HG03342 (cell line): ENCODE measurements around the gene CYP1B1.
A peak's percentile ranks its signal among the peaks of the same experiment; 100 is the strongest.

Source experiments
- ATAC-seq: cut with Tn5 transposase; IDR thresholded peaks from one replicate; pipeline ENCODE4 v1.9.1; 2021; ENCODE audit warnings: mild to moderate bottlenecking, moderate library complexity; ENCODE audit not compliant: unreplicated experiment

The CYP1B1 gene

DNA sequence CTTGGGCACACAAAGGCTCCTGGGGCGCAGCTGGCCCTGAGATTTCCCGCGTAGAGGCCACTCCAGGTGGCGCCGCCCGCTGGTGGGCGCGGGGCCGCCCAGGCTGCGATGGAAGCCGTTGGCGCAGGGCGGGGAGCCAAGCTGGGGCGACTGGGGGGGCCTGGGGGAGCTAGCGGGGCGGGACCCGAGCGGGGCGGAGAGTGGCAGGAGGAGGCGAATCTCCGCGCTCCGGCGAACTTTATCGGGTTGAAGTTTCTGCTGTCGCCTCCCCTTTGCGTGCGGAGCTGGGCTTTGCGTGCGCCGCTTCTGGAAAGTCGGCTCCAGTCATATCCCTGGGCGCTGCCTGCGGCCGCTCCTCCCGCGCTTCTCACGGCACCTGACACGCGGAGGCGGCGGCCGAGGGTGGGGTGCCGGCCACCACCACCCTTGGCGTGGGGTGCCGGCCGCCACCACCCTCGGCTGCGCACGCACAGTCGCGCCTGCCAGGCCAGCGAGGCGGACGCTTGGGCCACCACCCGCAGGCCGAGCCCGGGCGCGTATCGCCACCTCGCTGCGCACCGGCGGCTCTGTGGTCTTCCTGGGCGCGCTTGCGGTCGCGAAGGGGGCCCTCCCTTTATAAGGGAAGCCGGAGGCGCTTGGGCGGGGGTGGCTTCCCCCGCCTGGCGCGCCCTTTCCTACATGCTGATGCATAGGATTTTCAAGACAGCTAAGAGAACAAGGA, 919 bp upstream of the CYP1B1 start:
- ATAC-seq: peak; percentile 56

DNA sequence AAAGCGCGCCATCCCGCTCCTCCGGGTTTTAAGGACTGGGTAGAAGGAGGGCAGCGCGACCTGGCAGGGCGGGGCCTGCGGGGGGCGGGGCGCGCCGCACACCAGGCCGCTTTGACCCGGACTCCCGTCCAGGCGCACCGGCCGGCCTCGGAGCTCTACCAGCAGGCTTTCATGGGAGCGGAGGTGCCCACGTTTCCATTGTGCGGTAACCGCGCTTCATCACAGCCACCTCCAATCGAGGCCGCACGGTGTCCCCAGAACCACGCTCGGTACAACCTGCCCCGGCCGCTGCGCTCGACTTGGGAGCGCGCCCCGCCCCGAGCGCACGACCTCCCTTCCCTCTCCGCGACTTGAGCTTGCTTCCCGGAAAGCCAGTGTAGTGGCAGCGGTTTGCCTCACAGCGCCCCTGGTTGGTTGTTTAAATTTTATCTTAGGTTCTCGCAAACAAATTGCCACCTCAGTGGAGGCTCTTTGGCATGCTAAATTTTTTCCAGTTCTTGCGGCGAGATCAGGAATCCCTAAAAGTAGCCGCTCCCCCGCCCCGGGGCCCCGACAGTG, 280 bp upstream of the CYP1B1 start:
- ATAC-seq: peak; percentile 44

DNA sequence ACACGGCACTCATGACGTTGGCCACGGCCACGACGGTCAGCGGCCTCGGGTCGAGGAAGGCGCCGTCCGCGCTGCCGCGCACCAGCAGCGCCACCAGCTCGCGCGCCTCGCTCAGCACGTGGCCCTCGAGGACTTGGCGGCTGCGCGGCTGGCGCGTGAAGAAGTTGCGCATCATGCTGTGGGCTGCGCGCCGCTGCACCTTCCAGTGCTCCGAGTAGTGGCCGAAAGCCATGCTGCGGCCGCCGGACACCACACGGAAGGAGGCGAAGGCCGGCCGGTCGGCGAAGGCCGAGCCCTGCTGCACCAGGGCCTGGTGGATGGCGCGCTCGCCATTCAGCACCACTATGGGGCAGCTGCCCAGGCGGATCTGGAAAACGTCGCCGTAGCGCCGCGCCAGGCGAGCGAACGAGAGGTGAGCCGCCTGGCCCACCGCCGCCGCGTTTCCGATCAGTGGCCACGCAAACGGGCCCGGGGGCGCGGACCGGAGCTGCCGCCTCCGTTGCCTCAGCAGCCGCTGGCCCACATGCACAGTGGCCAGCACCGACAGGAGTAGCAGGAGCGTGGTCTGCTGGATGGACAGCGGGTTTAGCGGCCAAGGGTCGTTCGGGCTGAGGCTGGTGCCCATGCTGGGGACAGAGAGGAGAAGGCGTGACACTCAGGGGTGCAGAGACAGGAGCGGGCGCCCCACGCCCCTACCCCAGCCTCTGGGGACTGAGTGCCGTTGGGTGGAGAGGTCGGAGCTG, 1.0 kb downstream of the CYP1B1 start:
- ATAC-seq: no peak

DNA sequence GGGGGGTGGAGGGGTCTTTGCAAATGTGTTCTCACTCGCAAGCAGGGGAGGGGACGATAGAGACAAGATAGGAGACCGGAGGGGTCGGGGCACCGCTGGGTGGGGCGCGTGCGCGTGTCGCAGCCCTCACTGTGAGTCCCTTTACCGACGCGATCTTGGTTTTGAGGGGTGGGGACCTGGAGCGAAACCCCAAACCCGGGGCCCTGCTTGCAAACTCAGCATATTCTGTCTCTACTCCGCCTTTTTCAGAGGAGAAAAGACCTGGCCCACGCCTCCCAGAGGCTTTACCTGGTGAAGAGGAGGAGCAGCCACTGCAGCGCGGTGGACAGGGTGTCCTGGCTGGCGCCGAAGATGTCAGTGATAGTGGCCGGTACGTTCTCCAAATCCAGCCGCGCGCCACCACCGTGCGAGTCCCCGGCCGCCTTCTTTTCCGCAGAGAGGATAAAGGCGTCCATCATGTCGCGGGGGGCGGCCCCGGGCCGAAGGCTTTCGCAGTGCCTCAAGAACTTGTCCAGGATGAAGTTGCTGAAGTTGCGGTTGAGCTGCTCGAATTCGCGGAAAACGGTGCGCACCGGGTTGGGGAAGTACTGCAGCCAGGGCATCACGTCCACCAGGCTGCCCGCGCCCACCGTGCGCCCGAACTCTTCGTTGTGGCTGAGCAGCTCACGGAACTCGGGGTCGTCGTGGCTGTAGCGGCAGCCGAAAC, 1.7 kb downstream of the CYP1B1 start:
- ATAC-seq: no peak

DNA sequence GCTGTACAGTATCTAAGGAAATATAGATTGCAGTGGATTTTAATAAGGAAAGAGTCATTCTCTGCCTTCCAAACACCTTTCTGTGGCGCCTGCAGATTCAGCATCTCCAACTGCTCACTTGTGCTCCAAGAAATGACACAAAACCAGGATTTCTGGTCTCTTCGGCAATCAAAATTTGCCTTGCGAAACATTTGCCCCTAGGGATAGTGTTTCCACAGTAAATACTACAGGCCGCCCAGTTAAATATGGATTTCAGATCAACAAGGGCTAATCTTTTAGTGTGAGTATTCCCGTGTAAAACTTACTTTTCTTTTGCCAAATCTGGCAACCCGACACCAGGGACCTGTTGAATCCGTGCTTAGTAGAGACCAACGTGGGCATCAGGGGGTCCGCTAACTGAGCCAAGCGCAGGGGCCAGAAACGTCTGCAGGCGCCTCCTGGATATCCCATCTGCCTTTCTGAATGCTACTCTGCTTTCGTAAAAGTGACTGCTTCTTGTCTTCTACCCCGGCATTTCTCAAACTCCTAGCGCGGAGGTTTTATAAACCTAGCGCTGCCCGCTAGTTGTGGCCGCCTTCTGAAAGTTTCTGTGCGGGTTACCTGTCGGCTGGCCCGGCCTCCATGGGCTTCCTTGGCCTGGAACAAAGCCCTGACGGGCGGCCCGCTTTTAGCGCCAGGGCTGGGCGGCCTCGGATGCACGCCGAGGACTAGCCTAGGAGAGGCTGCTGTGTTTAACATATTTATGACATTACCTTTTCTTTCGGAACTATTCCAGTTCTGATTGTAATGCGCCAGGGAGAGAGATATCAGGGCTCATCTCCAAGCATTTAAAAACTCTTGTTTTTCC, 2.5 kb downstream of the CYP1B1 start:
- no peak for ATAC-seq

DNA sequence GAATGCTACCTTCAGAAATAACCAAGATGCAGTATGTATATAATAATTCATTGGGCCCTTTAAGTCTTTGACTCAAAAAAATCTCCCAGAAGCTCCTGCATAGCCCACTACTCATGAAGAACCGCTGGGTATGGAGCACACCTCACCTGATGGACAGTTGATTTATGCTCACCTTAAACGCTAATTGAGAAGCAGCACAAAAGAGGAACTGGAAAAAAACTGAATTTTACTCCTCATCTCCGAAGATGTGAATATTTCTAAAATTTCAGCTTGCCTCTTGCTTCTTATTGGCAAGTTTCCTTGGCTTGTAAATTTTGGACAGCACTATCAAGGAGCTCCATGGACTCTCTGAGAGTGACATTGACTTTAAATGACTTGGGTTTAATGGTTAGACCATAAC, 5.5 kb downstream of the CYP1B1 start:
- no peak for ATAC-seq

DNA sequence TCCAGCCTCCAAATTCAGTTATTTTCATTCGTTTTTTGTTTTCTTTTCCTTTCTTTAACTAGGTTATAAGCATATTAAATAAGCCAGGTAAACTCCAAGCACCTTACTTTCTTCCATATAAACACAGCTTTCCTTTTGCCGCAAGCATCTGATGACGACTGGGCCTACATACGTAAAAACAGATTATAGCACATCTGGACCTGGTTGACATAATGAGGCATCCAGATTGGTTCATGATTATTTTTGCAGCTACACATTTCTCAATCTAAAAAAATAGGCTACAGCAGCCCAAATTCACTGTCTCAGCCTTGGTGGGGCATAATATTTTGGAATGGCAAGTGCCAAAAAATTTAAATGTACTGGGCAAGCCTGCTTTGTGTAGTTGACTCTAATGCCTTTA, 7.7 kb downstream of the CYP1B1 start:
- ATAC-seq: no peak

DNA sequence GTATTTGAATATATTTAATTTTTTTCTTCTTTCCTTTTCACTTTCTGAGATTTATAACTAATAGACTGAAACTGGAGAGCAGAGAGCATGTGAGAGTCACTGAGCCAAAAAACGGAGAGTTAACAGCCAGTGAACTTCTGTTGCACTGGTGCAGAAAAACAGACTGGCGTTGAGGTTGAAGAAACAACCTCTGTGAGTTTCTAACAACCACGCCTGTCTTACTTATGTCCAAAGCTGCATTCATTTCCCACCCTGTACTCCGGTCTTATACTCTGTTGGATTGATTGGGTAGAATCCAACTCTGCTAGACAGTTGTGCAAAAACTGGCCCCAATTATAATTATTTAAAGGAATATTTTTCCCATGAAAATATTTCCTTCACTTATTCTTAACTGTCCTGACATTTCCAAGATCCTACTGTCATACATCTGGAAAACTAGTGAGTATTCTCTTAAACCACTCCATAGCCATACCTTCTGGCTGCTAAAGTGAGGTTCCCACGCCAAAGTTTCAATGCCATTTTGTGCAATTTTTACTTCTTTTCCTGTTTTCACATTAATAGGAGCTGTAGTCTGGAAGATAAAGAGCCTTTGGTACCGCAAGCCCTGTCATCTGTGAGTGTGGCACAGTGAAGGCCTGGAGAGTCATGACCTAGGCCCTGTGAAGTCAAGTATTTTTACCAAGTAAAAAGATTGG, 9.4 kb downstream of the CYP1B1 start:
- ATAC-seq: no peak

DNA sequence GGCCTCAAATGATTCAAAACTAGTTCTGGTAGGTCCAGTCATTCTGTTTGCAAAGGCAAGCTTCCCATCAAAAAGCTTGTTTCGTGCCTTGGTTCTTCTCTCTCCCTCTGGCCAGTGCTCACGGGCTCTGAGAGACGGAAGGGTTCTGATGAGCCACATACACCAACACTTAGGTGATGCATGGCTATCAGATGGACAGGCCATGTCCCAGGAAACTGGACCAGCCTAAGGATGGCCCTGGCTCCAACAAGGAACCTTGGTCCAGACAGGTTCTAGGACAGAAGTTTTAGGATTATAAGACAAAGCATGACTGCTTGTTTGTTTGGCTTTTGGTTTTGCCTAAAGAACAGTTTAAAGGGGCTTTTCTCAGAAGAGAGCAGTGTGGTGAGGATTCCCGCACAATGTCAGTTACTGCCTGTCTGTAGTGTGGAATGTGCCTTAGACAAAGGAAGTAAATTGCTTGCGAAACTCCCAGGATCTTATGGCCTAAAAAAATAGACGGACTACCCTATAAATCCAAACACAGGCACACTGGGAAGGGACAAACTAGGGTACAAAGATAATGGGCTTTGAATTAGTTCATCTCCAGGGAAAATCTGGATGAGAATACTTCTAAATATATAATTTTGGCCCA, 10.3 kb downstream of the CYP1B1 start:
- no peak for ATAC-seq

DNA sequence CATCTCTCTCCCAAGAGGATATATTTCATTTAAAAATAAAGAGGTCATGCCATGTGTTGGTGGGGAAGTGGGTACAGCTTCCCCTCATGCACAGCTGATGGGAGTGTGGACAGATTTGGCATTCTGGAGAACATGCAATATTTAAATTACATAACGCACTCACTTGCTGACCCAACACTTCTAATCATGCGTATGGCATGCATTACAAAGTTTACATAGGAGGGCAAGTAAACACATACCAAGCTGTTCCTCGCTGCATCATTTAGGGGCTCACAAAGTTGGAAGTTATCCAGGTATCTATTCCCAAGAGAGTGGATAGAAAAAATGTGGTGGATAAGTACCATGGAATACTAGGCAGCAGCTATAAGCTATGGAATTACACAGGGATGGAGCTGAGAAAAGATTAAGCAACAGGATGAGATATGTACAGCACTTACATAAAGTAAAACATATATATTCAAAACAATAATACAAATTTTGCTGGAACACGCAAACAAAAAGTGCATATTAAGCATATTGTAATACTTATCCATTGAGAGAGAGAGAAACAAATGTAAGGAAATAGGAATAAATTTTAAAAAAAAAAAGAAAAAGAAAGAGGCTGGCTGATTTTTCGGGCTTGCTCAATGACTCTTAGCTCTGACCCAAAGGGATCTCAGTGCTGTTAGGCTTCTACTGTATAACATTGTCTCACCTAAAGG, 11.0 kb downstream of the CYP1B1 start:
- no peak for ATAC-seq

DNA sequence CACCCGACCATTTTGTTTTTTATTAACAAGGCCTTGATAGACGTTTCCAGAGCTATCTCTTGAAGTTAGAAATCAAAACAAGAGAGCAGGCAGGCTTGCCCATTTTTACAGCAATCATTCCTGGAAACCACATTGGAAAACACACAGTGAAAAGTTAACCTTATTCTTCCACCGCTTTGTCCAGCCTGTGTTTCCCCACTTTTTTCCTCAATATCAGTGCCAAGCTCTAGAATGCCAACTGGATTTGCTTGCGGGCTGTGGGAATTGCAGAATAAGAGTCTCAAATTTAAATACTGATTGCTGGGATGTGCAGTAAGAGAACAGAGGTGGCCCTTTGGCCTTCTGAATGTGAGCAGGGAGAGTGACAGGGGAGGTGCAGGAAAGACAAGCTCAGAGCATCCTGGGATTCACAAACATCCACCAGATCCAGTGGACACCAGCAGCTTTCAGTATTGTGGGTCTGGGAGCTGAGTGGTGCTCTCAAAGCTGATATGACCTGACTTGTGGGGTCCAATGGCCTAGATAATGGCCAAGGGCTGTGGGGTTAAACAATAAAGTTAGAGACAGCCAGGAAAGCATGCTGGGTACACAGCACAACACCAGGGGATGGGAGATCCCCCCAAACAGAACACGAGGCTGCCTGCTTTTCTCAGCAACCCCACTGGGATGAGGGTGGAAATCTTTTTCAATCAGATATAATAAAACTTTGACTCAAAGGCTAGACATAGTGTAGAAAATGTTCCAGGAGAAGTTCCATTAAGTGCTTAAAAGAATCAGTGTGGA, 15.5 kb downstream of the CYP1B1 start:
- no peak for ATAC-seq

DNA sequence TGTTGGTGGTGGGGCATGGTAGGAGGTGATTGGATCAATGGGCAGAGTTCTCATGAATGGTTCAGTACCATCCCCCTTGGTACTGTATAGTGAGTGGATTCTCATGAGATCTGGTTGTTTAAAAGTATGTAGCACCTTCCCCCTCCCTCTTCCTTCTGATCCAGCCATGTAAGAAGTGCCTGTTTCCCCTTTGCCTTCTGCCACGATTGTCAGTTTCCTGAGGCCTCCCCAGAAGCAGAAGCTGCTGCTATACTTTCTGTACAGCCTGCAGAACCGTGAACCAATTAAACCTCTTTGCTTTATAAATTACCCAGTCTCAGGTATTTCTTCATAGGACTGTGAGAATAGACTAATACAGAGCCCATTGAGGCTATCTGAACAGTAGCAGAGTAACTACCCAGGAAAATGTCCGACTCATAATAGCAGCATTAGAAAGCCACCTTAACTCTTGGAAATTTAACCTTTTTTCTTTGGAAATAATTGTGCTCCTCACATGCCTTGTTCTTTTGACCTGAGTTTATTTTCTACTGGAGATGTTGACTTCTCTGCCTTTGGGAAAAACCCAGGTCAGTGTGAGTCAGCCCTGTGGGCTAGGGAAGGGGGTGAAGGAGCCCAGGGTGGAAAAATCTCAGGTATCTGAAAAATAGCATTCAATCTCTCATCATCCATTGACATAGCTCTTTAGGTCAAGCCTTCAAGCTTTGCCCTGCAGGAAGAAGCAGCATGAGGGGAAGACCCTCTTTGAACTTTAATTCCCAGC, 18.1 kb downstream of the CYP1B1 start:
- no peak for ATAC-seq

DNA sequence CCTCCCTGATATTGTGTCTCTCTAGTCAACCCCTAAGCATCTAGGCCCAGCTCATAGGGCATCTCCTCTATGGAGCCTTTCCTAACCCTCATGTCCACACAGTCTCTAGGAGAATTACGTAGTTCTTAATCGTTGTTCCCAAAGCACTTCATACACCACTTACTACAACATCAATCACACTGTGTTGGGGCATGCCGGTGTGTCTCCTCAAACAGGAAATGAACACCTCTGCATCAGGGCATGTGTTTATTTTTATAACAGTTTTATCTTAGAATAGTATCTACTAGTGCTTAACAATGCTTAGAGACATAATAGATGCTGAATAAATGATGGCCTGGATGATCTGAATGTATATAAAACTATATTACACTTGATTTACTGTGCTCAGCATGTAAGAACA, 19.7 kb downstream of the CYP1B1 start:
- no peak for ATAC-seq

DNA sequence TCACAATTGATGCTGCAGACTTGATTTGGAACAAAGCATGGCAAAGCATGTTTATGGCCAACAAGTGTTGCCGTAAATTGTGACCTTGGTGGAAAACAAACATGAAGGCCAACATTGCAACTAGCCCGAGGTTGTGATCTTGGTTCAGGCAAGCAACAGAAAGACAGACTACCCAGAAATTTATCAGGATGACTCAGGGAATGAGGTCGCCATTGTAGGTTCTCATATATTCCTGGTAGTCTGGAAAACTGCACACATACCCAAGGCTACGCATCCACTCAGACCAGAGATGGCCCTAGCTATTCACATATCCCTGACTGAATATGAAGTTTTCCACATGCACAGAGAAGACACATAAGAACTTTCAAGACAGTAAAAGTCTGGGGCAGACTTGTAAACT, 30.1 kb downstream of the CYP1B1 start:
- no peak for ATAC-seq

DNA sequence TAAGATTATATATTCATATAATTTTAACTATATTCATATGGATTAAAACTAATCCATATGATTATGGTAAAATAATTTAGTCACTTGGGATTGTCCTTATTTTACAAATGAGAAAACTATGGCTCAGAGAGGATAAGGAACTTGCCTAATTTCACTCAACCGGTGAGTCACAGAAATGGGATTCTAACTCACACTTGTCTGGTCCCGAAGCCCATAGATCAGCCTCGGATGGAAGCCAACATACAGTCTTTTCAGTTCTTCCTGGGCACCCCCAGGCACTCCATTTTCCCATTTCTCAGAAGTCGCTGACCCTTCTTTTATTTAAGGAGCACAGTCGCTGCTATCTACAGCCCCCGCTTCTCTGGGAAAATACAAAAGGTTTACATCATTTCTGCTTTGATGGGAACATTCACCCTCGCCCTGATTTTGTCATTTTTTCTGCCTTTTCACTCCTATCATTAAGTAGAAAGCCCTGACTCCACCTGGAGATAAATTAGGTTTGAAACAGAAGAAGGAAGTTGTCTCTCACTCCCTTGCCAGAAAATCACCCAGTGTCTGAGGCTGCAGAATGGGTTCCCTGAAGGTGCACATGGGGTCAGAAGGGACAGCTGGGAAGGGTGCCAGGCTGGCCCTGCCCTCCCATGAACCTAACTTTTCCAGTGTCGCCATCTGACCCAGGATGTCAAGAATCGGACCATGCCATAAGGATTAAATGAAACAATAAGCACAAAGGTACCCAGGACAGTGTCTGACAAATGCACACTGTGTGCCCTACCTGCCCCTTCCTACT, 36.6 kb downstream of the CYP1B1 start:
- ATAC-seq: no peak

DNA sequence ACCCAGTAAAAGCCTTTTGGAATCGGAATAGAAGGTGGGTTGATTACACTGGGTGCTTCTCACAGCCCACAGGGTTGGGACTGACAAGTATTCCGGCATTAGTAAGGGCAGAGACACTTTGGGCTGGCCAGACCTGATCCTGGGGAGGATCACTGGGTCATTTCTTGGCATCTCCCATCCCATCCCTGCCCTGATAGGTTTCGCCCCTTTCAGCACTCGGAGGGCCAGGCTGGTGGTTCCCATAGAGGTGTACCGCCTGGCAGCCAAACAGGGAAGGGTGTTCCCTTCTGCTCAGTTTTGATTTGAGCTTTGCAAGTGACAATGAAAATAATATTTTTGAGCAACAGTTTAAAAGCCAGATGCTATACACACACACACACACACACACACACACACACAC, 37.3 kb downstream of the CYP1B1 start:
- no peak for ATAC-seq
